CD4-positive, alpha-beta T cell treated with Interleukin-12 subunit alpha and Interleukin-12 subunit beta, for 1 hour (primary cell): ENCODE data around the gene TAF4.
"Not testable (repeated sequence)": the region's sequence is repeated elsewhere in the genome, so short reads cannot be mapped to it uniquely, and the experiment has no call there.

Experiments used
- DNase-seq: peaks from one replicate; pipeline ENCODE4 v3.0.0-alpha.2; 2020

TAF4 gene

GRCh38 chr20:61958773-61959700 is 106.6 kb downstream of the TAF4 start:
- DNase-seq, result no peak

GRCh38 chr20:61957961-61958715 is 107.5 kb downstream of the TAF4 start:
- no peak for DNase-seq

- DNase-seq, result no peak
Observed at GRCh38 chr20:61956396-61957342, 109.0 kb downstream of the TAF4 start.

GRCh38 chr20:61955668-61956395 is 109.8 kb downstream of the TAF4 start:
- DNase-seq, result no peak

- DNase-seq, result no peak
Observed at GRCh38 chr20:61954276-61955021, 111.2 kb downstream of the TAF4 start.

GRCh38 chr20:61953037-61954021 is 112.4 kb downstream of the TAF4 start:
- no peak for DNase-seq

GRCh38 chr20:61951695-61952533 is 113.8 kb downstream of the TAF4 start:
- DNase-seq, result no peak

GRCh38 chr20:61950641-61951071 is 115.0 kb downstream of the TAF4 start:
- DNase-seq, result no peak

- DNase-seq, result no peak
Observed at GRCh38 chr20:61949714-61950640, 115.7 kb downstream of the TAF4 start.

- DNase-seq, result no peak
Observed at GRCh38 chr20:61949363-61949713, 116.3 kb downstream of the TAF4 start.

- no peak for DNase-seq
Observed at GRCh38 chr20:61948586-61949362, 116.9 kb downstream of the TAF4 start.

GRCh38 chr20:61948056-61948455 is 117.6 kb downstream of the TAF4 start:
- not testable (repeated sequence) for DNase-seq

- DNase-seq, result not testable (repeated sequence)
Observed at GRCh38 chr20:61945495-61945894, 120.2 kb downstream of the TAF4 start.

- not testable (repeated sequence) for DNase-seq
Observed at GRCh38 chr20:61944967-61945366, 120.7 kb downstream of the TAF4 start.

- no peak for DNase-seq
Observed at GRCh38 chr20:61942526-61942925, 123.2 kb downstream of the TAF4 start.

GRCh38 chr20:61941721-61942405 is 123.8 kb downstream of the TAF4 start:
- DNase-seq, result no peak
